Measurements from ENCODE around the gene TNFSF4.

DNA sequence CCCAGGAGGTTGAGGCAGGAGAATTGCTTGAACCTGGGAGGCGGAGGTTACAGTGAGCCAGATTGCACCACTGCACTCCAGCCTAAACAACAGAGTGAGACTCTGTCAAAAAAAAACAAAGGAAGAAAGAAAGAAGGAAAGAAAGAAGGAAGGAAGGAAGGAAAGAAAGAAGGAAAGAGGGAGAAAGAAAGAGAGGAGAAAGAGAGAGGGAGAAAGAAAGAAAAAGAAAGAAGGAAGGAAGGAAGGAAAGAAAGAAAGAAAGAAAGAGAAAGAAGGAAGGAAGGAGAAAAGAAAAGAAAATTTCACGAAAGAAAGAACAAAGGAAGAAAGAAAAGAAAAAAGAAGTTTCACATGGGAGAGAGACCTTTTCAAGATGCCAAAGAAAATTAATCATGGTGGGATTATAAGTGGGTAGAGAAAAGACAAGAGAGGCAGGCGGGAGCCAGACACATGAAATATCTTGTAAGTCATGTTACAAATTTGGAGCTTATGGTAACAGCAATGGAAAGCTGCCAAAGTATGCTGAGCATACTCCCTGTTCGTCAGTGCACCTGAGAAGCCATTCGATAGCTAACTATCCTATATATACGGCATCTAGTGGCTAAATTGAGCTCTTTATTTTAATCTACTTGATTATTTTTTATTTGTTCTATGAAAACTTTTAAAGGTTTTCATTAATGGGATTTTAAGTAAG, 41.3 kb upstream of the TNFSF4 start:
- no peak for TF ChIP-seq POLR2A (IDR thresholded peaks at IDR 0.05)
- no peak for TF ChIP-seq POLR2AphosphoS5 (IDR thresholded peaks at IDR 0.05)
